ENCODE measurements around the gene TSKU. TPM values are rescaled to one million over a fixed set of nuclear protein-coding genes. Genes with fewer than 3 reads are reported as not detected.

The TSKU gene
- total RNA-seq, 1 donor from 2014 or later, result 7.1 TPM

DNA sequence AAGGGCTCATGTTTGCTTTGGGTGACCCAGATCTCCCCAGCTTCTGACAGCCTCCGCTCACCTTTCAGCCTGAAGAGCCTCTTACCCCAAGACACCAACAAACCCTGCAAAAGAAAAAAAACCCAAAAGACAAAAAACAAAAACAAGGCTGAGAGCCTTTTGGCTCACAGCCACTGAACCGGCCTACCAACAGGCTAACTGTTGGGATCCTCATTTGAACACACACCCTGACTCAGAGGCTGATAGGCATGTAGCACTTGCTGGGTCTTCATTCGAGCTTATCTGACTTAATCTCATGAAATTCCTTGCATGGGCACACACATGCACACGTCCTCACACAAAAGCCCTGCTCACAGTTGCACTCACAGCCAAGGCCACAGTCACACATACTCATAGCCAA is 22.9 kb upstream of the TSKU start:
- Histone ChIP-seq H3K27ac (no peak overlapping the region), H3K4me1 (peaks cover 42% of the 10 kb centered on the region), H3K9ac (no peak overlapping the region), H3K79me2 (ENCODE audit: low read depth) (no peaks in the 10 kb centered on the region), H2AFZ (replicated peaks) (no peak overlapping the region), H3K4me3 (no peak overlapping the region), H3K27me3 (peaks cover 3% of the 10 kb centered on the region), H3F3A (ENCODE audit: low read depth) (peaks cover 24% of the 10 kb centered on the region), H3K4me2 (peak overlapping the region; percentile 64), H3K9me3 (ENCODE audit: low read depth) (no peaks in the 10 kb centered on the region), H4K20me1 (ENCODE audit: low read depth) (no peaks in the 10 kb centered on the region), H3K36me3 (no peaks in the 10 kb centered on the region)
- H3K4me3 Mint-ChIP-seq, result peak overlapping the region; percentile 55
- H3K27ac Mint-ChIP-seq, result no peak overlapping the region
- DNase-seq (ENCODE audit: low spot score), result no peak
- TF ChIP-seq, protein P1, sequence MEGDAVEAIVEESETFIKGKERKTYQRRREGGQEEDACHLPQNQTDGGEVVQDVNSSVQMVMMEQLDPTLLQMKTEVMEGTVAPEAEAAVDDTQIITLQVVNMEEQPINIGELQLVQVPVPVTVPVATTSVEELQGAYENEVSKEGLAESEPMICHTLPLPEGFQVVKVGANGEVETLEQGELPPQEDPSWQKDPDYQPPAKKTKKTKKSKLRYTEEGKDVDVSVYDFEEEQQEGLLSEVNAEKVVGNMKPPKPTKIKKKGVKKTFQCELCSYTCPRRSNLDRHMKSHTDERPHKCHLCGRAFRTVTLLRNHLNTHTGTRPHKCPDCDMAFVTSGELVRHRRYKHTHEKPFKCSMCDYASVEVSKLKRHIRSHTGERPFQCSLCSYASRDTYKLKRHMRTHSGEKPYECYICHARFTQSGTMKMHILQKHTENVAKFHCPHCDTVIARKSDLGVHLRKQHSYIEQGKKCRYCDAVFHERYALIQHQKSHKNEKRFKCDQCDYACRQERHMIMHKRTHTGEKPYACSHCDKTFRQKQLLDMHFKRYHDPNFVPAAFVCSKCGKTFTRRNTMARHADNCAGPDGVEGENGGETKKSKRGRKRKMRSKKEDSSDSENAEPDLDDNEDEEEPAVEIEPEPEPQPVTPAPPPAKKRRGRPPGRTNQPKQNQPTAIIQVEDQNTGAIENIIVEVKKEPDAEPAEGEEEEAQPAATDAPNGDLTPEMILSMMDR (IDR thresholded peaks at IDR 0.05), result no peak
- TF ChIP-seq EZH2 (IDR thresholded peaks at IDR 0.05), result no peak
- no peak for TF ChIP-seq EZH2phosphoT487 (IDR thresholded peaks at IDR 0.05)
- H3K9me3 Mint-ChIP-seq, result no peaks in the 10 kb centered on the region
- H3K27me3 Mint-ChIP-seq (ENCODE audit: insufficient read depth, low read depth), result peaks cover 13% of the 10 kb centered on the region
- peaks cover 38% of the 10 kb centered on the region for H3K4me1 Mint-ChIP-seq
- H3K36me3 Mint-ChIP-seq, result no peaks in the 10 kb centered on the region

DNA sequence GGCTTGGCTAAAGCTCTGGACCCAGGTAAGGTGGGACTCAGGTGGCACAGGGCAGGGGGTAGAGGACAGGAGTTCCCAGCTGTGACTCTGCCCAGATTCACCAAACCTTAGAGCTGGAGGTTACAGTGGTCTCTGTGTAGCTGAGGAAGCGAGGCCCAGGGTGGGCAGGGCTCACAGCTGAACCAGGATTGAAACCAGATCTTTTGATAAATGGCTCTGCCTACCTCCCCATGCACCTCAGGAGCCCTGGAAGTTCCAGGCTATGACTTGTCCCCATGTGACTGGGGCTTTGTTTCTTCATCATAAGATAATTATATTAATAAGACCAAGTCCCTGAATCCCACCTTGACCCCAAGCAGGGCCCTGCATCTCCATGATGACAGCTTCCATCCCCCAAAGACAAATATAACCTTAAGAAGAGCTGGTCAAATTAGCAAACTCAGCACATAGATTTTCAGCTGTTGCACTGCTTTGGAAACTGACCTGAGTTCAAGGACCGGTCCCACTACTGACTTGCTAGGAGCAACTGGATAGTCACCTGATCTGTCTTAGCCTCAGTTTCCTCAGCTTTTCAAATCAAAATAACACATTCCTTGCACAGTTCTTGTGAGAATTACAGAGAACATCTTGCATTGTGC is 21.3 kb upstream of the TSKU start:
- peaks cover 42% of the 10 kb centered on the region for H3K4me1 ChIP-seq
- no peaks in the 10 kb centered on the region for H3K36me3 ChIP-seq
- Mint-ChIP-seq H3K27me3 (ENCODE audit: insufficient read depth, low read depth) (peaks cover 13% of the 10 kb centered on the region), H3K9me3 (no peaks in the 10 kb centered on the region), H3K4me3 (no peak overlapping the region), H3K4me1 (peaks cover 40% of the 10 kb centered on the region), H3K36me3 (no peaks in the 10 kb centered on the region), H3K27ac (no peak overlapping the region)
- H3K4me2 ChIP-seq, result no peak overlapping the region
- no peaks in the 10 kb centered on the region for H4K20me1 ChIP-seq (ENCODE audit: low read depth)
- TF ChIP-seq EZH2 (IDR thresholded peaks at IDR 0.05) (no peak), EZH2phosphoT487 (IDR thresholded peaks at IDR 0.05) (no peak)
- TF ChIP-seq, protein P1 (IDR thresholded peaks at IDR 0.05), result no peak
- H3K79me2 ChIP-seq (ENCODE audit: low read depth), result no peaks in the 10 kb centered on the region
- H3K9ac ChIP-seq, result no peak overlapping the region
- H3K4me3 ChIP-seq, result no peak overlapping the region
- H2AFZ ChIP-seq (replicated peaks), result no peak overlapping the region
- no peaks in the 10 kb centered on the region for H3K9me3 ChIP-seq (ENCODE audit: low read depth)
- H3K27me3 ChIP-seq, result peaks cover 3% of the 10 kb centered on the region
- peaks cover 24% of the 10 kb centered on the region for H3F3A ChIP-seq (ENCODE audit: low read depth)
- H3K27ac ChIP-seq, result no peak overlapping the region
- DNase-seq (ENCODE audit: low spot score), result no peak

DNA sequence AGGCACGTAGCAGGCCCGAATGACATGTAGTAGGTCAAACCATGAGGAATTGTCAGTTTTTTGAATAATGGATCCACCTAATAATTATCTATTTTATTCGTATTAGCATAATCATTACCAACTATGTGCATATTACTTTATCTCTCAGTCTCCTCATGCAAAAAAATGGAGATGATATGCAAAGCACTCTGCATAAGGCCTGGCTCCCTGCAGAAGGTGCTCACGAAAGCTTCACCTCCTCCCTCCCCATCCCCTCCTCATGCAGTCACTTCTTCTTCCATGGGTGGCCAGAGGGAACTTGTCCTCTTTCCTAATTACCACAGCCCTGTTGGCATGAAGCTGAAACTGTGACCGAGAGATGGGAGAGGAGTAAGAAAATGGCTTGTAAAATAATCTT is 20.8 kb upstream of the TSKU start:
- Mint-ChIP-seq H3K36me3 (no peaks in the 10 kb centered on the region), H3K4me3 (no peak overlapping the region), H3K27me3 (ENCODE audit: insufficient read depth, low read depth) (peaks cover 10% of the 10 kb centered on the region), H3K9me3 (no peaks in the 10 kb centered on the region), H3K27ac (no peak overlapping the region), H3K4me1 (peaks cover 45% of the 10 kb centered on the region)
- Histone ChIP-seq H2AFZ (replicated peaks) (no peak overlapping the region), H3K36me3 (no peaks in the 10 kb centered on the region), H3K9ac (no peak overlapping the region), H3K4me3 (no peak overlapping the region), H3K4me2 (no peak overlapping the region), H3K79me2 (ENCODE audit: low read depth) (no peaks in the 10 kb centered on the region), H3K9me3 (ENCODE audit: low read depth) (no peaks in the 10 kb centered on the region), H3K27me3 (peaks cover 3% of the 10 kb centered on the region), H3K27ac (no peak overlapping the region), H3K4me1 (peaks cover 44% of the 10 kb centered on the region), H4K20me1 (ENCODE audit: low read depth) (no peaks in the 10 kb centered on the region), H3F3A (ENCODE audit: low read depth) (peaks cover 24% of the 10 kb centered on the region)
- no peak for DNase-seq (ENCODE audit: low spot score)
- TF ChIP-seq, protein P1 (IDR thresholded peaks at IDR 0.05), result no peak
- TF ChIP-seq EZH2phosphoT487 (IDR thresholded peaks at IDR 0.05) (no peak), EZH2 (IDR thresholded peaks at IDR 0.05) (no peak)
